Hepatocyte (in vitro differentiated cells): ENCODE measurements around the gene ITPK1.

Source experiments
- EZH2 ChIP-seq: fragments of 200-600 bp; sonication (generic); IDR thresholded peaks from 2 replicates; pipeline ENCODE4 v1.6.1; 2016; ENCODE audit warnings: antibody characterized with exemption, mild to moderate bottlenecking, borderline replicate concordance
- EZH2phosphoT487 ChIP-seq: fragments of 200-600 bp; sonication (generic); IDR thresholded peaks from one replicate; pipeline ENCODE4 v1.6.1; 2018; ENCODE audit warnings: antibody characterized with exemption, mild to moderate bottlenecking, low read depth, moderate library complexity; ENCODE audit not compliant: unreplicated experiment, severe bottlenecking
- TF ChIP-seq, protein P1 (sequence below): fragments of 200-600 bp; sonication (generic); IDR thresholded peaks from 2 replicates; pipeline ENCODE4 v1.5.1; 2016; ENCODE audit warnings: antibody characterized with exemption, mild to moderate bottlenecking; ENCODE audit not compliant: poor library complexity

GRCh38 chr14:93103392-93104080, 12.2 kb downstream of the ITPK1 start:
- TF ChIP-seq EZH2phosphoT487, result no peak
- TF ChIP-seq EZH2, result no peak
- TF ChIP-seq, protein P1, sequence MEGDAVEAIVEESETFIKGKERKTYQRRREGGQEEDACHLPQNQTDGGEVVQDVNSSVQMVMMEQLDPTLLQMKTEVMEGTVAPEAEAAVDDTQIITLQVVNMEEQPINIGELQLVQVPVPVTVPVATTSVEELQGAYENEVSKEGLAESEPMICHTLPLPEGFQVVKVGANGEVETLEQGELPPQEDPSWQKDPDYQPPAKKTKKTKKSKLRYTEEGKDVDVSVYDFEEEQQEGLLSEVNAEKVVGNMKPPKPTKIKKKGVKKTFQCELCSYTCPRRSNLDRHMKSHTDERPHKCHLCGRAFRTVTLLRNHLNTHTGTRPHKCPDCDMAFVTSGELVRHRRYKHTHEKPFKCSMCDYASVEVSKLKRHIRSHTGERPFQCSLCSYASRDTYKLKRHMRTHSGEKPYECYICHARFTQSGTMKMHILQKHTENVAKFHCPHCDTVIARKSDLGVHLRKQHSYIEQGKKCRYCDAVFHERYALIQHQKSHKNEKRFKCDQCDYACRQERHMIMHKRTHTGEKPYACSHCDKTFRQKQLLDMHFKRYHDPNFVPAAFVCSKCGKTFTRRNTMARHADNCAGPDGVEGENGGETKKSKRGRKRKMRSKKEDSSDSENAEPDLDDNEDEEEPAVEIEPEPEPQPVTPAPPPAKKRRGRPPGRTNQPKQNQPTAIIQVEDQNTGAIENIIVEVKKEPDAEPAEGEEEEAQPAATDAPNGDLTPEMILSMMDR, result no peak
